Activated T-cell treated with anti-CD3 and anti-CD28 coated beads for 48 hours (primary cell): Measurements from ENCODE around the gene ERBB4.
"Not testable (repeated sequence)": the region's sequence is repeated elsewhere in the genome, so short reads cannot be mapped to it uniquely, and the experiment has no call there.

ENCODE experiments used
- DNase-seq: peaks from one replicate; pipeline ENCODE4 v3.0.0-alpha.2; 2020; ENCODE audit warnings: low read depth

The ERBB4 gene

DNA sequence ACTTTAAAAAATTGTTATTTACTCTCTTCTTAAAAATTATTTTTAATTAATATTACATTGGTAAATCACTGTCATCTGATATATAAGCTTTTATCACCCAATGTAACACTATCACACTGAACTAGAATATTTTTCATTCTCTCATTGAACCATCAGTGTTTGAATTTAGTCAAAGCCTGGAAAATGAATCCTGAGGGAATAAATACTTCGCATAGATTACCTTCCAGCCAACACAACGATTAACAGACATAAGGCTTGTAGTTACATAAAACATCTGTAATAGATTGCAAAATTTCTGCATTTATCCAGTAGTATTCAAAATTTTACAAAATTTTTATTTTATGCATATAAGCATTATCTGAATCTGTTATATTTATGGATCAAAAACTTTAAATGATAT lies 314.9 kb downstream of the ERBB4 start:
- DNase-seq: no peak

DNA sequence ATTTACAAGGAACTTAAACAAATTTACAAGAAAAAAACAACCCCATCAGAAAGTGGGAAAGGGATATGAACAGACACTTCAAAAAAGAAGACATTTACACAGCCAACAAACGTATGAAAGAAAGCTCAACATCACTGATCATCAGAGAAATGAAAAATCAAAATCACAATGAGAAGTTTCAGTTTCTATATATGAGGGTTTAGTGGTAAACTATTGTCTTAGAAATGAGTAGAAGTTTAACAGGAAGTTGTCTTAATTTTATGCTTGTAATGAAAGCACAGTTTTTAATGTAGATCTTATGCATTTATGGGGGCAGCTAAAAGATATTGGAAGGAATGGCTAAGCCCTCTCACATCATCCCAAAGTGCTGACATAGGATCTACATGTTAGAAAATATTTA lies 325.4 kb downstream of the ERBB4 start:
- no peak for DNase-seq

DNA sequence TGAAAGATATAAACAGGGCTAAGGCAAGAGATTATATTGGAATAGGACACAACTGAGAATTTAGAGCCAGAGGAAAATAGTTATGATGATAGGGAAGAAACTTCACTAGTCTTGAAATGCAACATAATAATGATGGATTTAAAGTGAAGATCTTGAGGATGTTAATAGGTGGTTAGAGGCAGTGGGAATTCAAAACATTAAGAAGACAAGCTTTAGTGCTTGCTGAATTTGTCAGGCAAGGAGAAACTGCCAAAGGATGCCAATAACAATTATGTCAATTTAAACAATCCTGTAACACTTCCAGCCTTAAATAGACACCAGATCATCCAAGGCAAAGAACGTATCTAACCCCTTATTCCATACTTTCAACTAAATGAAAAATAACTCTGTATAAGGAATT lies 330.1 kb downstream of the ERBB4 start:
- DNase-seq: no peak

DNA sequence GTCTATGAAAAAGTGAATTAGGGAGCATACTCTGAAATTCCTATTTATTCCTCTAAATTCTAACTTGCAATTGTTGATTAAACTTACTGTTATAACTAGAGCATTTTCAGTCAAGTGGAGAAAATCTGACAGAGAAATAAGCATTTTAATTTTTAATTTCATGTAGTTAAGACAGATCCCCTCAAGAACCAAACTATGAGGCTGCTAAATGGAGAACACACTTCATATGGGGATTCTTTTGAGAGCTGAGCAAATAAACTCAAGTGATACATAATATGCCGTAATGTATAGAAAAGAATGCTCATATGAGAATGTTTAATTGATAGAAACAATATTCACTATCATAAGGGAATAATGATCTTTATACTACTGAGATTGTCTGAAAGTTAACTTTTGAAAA lies 340.8 kb downstream of the ERBB4 start:
- no peak for DNase-seq

DNA sequence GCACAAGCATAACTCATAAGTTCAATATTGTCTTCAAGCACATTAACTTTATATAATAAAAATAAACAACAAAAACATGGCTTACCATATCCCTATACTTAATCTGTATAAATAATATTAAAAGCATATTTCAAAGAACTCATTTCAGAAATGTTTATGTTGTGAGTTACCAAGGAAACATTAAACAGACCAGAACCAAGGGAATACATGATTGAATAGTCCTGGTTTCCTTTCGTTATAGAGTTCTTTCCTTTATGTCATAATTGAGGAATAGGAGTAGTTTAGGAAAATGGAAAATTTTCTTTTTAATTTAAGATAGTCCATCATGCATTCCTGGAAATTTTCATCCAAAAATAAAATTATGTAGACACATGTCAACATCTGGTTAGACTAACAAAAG lies 343.0 kb downstream of the ERBB4 start:
- no peak for DNase-seq

DNA sequence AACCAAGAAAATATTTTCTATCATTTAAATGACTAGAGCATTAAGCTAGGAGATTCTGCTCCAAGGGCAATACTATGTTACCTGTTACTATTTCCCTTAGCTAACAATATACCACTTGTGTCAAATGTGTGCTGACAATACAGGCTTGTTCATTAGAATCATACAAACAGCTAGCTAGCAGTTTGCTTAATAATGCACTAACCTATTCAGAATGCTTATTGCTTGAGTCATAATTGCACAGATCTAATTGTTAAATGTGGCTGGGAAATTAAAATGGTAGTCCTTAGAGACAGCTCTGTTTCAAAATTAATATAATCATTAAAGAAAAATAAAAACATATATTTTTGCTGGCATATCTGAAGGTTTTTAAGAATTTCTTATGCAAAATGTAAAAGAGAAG lies 344.2 kb downstream of the ERBB4 start:
- DNase-seq: no peak

DNA sequence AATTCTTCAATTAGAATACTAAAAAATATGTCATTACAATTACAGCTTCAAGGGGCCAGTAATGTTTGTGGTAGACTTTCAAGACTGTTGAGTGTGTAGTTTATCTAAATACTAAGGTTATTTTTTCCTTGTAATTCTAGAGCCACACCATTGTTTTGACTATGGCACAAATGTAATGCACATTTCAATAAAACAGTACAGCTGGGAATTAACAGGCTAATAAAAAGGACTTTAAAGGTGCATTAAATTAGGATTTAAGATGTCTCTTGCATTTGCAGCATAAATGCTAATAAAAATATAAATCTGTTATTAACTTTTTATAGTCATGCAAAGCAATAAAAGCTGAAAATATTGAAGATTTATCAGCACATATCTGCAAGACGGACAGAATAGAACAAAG lies 344.8 kb downstream of the ERBB4 start:
- no peak for DNase-seq

DNA sequence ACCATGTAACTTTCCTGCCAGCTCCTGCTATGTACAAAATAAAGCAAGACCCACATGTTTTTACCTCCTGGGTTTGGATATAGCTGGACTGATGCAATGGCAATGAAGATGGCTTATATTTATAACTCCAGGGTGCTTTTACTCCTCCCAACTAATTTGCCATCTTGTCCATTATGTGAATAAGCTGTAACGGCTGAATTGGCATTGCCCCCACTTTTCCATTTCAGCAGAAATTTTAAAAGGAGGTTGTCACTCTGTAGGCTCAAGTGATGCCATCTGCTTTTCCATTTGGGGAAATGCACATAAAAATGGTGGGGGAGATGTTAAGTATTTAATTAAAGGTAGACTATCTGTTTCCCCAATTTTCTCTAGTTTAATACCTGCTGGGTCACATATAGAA lies 345.5 kb downstream of the ERBB4 start:
- DNase-seq: no peak

DNA sequence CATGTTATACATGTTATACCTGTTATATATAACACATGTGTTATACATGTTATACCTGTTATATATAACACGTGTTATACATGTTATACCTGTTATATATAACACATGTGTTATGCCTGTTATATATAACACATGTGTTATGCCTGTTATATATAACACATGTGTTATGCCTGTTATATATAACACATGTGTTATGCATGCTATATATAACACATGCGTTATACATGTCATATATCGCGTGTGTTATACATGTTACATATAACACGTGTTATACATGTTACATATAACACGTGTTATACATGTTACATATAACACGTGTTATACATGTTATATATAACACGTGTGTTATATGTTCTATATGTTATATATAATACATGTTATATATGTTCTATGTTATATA lies 347.2 kb downstream of the ERBB4 start:
- DNase-seq: not testable (repeated sequence)

DNA sequence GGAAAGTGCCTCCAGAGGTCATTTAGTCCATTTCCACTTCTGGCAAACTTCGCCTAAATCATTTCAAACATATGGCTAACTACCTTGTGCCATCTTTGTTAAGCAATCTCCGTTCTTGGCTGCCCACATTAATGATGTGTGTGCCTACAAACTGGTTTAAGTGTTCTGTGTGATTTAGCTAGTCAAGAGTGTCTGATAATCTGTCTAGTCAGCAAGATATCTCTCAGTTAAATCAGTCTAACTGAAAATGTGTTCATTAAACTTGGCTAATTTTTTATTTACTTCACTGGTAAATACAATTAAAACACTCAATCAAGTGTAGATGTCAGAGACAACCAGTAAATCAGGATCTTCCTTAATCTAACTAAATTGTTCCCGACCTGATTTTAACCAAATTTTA lies 352.4 kb downstream of the ERBB4 start:
- no peak for DNase-seq

DNA sequence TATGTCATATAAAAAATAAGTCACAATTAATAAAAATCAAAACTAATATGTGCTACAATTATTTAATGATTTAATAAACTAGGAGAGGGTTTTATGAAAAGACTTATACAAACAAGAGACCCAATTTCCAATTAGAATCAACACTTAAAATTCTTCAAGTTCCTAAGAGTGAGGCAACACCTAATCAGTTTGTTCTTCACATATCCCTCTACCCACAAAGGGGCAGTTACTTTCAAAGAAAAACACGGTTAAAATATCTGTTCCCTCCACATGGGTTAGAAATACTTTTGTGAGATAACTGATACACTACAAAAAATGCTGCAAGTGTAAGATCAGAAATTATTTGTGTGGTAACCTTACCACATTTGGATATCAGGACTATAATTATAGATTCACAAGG lies 357.0 kb downstream of the ERBB4 start:
- DNase-seq: no peak

DNA sequence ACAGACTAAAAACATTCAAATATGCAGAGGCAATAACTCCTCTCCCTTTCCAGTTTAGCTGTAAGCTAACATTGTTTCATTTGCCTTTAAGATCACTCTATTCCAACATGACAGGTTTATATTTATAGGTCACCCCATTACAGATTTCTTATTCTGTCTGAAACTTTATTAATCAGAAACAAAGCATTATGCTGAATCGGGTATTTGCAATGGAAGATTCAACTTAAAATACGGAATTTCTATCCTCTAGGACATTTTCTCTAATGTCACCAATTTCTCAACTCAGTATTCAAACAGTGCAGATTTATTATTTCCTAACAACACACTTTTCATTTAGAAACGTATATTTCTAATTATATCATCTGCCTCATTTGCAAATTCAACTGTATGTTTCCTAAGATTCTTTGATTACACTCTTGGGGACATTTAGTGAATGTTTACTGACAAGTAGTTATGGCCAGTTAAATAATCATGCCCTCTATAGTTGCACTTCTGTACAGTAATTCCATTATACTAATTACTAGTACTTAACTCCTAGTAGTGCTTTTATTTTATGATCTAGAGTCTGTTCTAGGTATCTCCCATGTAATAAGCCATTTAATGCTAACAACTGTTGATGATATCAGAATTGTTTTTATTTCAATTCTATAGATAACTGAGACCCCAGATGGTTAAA lies 358.1 kb downstream of the ERBB4 start:
- no peak for DNase-seq

DNA sequence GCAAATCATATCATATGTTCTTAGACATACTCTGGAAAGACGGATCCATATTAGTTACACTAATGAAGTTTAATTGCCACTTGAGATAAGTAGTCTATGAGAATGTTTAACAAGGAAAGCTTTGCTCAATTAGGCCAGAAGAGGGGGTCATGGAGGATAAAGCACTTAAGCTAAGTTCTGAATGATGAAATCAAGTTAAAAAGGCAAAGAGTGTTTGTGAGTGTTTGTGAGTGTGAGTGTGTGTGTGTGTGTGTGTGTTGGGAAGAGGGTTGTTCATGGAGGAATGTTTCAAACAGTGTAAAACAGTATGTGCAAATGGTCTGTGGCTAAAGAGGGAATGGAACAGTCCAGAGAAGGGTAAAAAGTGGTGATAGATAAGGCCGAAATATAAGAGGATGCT lies 360.9 kb downstream of the ERBB4 start:
- DNase-seq: no peak

DNA sequence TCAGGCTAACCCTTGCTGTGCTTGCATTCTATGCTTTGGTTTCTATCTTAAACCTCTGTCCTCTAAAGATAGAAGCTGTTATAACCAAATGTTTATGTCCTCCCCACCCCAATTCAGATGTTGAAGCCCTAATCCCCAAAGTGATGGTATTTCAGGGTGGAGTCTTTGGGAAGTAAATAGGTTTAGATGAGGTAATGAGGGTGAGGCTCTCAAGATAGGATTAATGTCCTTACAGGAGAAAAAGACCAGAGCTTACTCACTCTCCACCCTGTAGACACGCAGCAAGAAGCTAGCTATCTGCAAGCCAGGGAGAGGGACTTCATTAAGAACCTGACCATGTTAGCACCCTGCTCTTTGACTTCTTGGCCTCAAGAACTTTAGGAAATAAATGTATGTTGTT lies 362.5 kb downstream of the ERBB4 start:
- no peak for DNase-seq

DNA sequence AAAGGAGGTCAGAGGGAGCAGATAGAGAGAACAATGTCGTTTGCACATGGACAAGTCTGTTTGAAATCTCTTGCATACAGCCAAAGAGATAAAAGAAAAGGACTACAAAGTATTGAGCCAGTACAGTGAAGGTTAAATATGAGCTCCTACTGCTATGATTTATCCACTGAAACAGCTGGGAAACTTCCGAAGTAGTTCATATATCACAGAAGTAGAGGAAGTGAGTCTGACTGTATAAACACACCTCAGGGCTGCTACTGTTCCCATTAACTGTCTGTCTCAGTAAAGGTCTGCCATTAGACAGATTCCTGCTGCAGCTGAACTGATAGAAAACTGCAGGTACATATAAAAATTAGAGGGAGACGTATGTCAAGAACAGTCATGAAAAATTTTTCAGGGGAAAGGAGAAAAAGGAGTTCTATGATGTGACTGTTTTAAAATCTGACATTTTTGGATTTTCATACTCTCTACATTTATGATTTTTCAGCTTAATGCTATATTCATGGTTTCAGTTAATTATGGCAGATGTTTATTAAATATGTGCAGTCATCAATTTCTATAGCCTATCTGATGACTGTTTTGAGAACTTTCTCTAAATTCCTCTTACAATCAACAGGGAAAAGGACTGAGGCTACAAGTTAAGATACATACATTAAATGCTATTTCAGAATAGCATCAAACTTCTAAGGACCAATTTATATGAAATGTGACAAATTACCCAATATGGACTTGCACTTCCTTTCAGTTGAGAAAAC lies 364.7 kb downstream of the ERBB4 start:
- no peak for DNase-seq

DNA sequence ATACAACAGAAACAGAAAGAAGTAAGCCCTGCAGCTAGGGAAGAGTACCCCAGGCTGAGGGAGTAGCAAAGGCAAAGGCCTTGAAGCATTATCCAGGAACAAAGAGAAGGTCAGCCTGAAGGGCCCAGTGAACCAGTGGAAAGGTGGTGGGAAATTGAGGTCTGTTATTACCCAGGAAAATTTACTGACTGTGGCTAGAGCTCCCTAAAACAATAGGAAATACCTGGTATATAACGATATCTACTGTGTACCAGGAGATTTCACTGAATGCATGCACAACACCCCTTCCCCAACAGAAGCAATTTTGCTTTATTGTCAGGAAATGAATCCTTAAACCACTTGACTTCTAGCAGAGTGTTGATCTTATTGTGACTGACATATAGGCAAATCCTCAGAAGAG lies 365.3 kb downstream of the ERBB4 start:
- DNase-seq: no peak

DNA sequence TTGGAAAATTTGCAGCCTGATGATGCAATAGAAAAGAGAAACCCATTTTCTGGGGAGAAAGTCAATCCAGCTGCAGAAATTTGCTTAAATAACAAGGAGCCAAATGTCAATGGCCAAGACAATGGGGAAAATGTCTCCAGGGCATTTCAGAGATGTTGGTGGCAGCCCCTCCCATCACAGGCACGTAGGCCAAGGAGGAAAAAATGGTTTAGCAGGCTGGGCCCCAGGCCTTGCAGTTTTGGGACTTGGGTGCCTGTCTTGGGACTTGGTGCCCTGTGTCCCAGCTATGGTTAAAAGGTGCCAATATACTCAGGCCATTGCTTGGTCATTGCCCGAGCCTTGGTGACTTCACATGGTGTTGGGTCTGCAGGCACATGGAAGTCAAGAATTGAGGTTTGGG lies 368.2 kb downstream of the ERBB4 start:
- DNase-seq: no peak

DNA sequence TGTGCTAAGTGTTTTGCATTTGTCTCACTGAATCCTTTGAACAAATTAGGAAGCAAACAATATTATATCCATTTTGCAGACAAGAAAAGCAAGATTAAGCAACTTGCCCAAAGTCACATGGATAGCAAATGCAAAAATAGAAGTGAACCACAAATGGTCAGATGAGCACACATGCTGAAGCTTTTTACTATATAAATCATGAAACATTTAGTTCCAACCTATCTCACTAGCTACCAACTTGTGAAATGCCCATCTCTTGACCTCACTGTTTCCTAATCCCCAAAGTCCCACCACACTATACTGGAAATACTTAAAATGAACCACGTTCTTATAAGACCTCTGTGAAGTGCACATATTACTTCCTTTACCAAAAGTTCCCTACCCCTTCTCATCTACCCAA lies 380.5 kb downstream of the ERBB4 start:
- no peak for DNase-seq

DNA sequence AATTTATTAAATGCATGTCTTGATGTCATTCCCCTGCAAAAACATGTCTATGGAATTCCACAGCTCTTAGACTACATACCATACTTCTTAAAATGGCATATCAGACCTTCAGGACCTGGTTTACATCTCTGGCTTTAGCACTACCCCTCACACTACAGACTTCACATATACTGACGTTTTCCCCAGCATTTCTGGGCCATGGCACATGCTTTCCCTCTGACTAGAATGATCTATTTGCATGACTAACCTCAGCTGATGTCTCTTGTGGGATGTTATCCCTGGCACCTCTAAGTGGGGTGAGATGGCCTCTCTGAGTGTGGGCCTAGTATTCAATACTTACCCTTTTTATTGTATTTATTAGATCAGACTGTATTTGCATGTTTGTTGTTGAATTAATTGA lies 381.6 kb downstream of the ERBB4 start:
- no peak for DNase-seq

DNA sequence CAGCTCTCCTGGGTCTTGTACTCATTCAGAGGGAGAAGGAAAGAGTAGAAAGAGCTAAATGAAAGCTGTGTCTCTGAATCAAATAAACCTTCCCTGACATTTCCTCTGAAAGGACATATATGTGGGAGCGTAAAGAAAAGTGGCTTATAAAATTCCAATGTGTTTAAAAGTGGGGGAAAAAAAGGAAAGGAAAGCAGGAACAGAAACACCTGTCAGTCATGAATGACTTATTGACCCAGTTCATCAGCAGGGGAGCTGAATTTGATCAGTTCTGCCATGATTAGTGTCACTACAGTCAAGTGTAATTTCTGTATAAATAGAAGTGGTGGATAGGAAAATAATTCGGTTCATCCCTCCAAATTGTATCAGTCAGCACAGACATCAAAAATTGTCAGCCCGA lies 382.5 kb downstream of the ERBB4 start:
- DNase-seq: no peak

DNA sequence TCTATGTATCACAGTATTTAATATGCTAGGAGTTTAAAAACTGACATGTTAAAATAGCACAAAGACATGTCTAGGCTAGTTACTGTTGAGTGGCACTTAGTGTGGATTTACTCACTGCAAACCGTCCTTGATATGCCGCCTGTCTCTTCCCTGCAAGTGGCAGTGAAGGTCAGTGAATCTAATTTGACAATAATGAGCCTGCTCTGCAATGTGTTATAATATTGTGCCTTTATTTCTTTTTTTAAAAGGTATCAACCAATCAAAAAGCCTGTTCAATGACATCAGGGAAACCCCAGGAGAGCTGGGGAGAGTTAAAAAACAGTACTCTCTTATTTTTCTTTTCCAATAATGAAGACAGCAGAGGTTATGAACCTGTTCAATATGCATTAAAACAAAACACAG lies 384.1 kb downstream of the ERBB4 start:
- no peak for DNase-seq

DNA sequence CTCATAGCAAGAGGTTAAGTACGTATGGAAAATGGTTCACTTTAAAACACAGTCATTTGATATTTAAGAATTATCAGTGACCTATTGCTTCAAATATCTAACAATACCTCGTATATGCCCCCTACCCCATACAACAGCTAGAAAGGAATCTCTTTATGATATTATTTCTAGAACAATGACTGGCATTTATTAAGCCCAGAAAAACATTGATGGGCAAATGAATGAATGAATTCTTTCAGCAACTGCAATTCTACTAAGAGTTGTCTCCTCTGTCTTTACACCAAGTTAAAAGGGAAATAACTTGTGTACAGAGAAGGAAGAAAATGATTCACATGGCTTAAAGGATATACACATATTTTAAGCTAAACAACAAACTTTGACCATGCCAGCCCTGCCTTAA lies 384.7 kb downstream of the ERBB4 start:
- no peak for DNase-seq

DNA sequence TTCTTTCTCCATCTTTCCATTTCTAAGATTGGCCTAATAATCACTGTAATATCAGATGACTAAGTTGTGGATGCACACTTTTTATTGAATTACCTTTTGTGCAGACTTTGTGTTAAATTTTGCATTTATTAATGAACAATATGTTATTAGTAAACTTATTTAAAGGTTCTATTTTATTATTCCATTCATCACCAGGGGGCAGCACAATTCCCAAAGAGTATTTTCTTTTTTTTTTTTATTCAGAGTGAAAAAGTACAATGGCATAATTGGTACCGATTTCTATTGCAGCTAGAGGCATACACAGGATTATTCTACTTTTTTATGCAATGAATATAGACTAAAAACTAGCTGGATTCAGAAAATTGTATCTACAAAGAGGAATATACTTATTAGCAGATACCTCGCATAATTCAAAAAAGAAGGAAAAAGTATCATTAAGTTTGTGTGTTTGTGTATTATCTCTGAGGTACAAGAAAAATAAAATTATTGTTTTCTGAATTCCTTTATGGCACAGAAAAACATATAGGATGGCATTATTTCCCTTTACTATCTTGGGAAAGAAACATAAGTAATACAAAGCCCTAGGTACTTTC lies 390.6 kb downstream of the ERBB4 start:
- no peak for DNase-seq

DNA sequence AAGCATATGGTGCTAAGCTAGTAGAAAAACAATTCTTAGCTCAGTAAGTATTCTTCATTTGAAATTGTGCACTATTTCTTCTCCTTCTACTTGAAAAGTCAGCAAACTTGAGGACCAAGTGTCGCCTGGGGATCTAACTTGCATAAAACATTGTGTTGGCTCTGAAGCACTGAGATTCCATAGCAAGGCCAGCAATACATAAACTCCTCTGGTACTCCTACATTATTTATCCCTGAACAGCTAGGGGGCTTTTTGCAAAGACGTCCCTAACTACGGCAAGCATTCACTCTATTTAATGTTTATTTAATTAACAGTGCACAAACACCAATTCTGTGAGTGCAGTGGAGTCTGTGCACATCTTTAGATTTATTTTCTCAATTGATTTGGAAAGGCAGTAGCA lies 392.2 kb downstream of the ERBB4 start:
- no peak for DNase-seq
